NCI-H146 treated with DMSO at 0.1 percent for 48 hours (cell line): ENCODE results near the gene PMAIP1.

Source experiments
- DNase-seq: peaks from one replicate; lab custom pipeline; 2025; ENCODE audit not compliant: unreplicated experiment; lab: John Stamatoyannopoulos, UW

The PMAIP1 gene

GRCh38 chr18:59952283-59953007, 52.6 kb downstream of the PMAIP1 start:
- DNase-seq = no peak
